Gastrocnemius medialis (tissue), 4 donors: ENCODE results near the gene PHF14.

Experiments
- POLR2A ChIP-seq, 2 donors: fragments of 450-650 bp; IDR thresholded peaks; one replicate each; pipeline ENCODE4 v1.6.1; 2017; ENCODE audit warnings: antibody characterized with exemption in 2 of 2, mild to moderate bottlenecking in 2 of 2, moderate library complexity in 2 of 2
- TF ChIP-seq, protein P1 (sequence below), 5 experiments: fragments of 450-650 bp in 3 of 5; fragments of 200-600 bp in 2 of 5; sonication (generic) in 2 of 5; IDR thresholded peaks in 4 of 5; conservative IDR thresholded peaks in 1 of 5; 1 replicate in 4 of 5; 2 replicates in 1 of 5; pipeline ENCODE4 v1.5.1; 2016 to 2019; ENCODE audit warnings: antibody characterized with exemption in 5 of 5, mild to moderate bottlenecking in 3 of 5, moderate library complexity in 3 of 5

- TF ChIP-seq, protein P1, sequence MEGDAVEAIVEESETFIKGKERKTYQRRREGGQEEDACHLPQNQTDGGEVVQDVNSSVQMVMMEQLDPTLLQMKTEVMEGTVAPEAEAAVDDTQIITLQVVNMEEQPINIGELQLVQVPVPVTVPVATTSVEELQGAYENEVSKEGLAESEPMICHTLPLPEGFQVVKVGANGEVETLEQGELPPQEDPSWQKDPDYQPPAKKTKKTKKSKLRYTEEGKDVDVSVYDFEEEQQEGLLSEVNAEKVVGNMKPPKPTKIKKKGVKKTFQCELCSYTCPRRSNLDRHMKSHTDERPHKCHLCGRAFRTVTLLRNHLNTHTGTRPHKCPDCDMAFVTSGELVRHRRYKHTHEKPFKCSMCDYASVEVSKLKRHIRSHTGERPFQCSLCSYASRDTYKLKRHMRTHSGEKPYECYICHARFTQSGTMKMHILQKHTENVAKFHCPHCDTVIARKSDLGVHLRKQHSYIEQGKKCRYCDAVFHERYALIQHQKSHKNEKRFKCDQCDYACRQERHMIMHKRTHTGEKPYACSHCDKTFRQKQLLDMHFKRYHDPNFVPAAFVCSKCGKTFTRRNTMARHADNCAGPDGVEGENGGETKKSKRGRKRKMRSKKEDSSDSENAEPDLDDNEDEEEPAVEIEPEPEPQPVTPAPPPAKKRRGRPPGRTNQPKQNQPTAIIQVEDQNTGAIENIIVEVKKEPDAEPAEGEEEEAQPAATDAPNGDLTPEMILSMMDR (IDR thresholded peaks at IDR 0.05 in 4 of 5, conservative IDR thresholded peaks at IDR 0.05 in 1 of 5), result no peak
- no peak for TF ChIP-seq POLR2A (IDR thresholded peaks at IDR 0.05)
These were observed 106.2 kb downstream of the PHF14 start for GRCh38 chr7:11079907-11080306.
